ENCODE results near the gene MRNIP. TPM values are rescaled to one million over a fixed set of nuclear protein-coding genes. Genes with fewer than 3 reads are reported as not detected.
"Not testable (repeated sequence)": the region's sequence is repeated elsewhere in the genome, so short reads cannot be mapped to it uniquely, and the experiment has no call there.

Gene MRNIP
- total and polyA plus RNA-seq, 8 donors: 8.0 to 46.0 (median 27.1) TPM

GRCh38 chr5:179793468-179794139 lies 65.0 kb downstream of the MRNIP start, which contains the start of gene LTC4S:
TSS of gene LTC4S (plus strand) at chr5:179793986. CDS start at chr5:179794081, 95 bp downstream.
- H3K27ac ChIP-seq: peak within 1 kb of the TSS; percentile 34 to 91 (median 87)
- intact Hi-C loops (cut with DNase I; ENCODE audit: low total_unique reads): no loop called here
- peaks cover 38 to 62% (median 55%) of the 10 kb centered on the region in 4 donors for H3K4me1 ChIP-seq
- peak; percentile 71 to 81 for DNase-seq
- no peak for TF ChIP-seq POLR2A (IDR thresholded peaks at IDR 0.05)
- peak in 2 of 3 donors; percentile 6 to 63 for TF ChIP-seq POLR2AphosphoS5 (IDR thresholded peaks at IDR 0.05)
- H3K9me3 ChIP-seq: no peaks in the 10 kb centered on the region
- H3K4me3 ChIP-seq: peak within 1 kb of the TSS; percentile 3 to 75 (median 66)
- 6 to 29% (median 11%) methylated on average over 15 to 19 of the region's 19 CpGs for WGBS, 5 donors
- H3K36me3 ChIP-seq: peaks cover 16 to 21% (median 18%) of the 10 kb centered on the region in 4 donors
- H3K27me3 ChIP-seq: no peaks in the 10 kb centered on the region

DNA sequence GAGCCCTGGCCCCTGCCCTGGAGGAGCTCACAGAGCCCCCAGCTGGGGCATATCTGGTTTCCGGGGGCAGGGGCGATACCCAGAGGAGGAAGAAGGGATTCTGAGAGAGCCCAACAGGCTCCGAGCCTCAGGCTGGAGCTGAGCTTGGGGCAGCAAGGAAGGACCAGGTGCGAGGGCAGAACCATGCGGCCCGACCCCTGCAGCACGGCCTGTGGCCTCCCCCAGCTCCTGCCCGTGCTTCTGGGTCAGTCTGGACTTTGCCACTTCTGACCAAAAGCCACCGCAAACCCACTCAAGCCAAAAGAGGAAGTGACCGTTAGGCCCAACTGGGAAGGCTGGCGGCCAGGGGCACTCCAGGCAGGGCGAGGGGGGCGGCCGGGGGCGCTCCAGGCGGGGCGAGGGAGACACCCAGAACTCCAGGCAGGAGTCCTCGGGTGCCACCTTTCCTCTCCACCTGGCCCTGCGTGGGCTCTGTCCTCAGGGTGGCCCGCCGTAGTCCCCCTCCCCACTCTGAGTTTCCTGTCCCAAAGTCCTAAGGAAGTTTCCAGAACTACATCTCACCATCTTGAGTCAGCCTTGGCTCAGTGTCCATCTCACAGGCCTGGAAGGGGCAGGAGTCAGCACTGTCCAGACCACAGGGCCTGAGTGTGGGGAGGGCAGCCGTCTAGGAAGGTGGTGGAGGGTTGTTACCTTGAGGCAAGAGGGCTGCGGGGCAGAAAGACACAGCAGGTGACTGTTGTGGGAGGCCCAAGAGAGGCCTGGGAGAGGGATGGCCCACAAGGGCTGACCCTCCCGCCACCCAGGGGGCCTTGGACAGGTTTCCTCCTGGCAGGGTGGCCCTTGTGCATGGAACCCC lies 65.8 kb downstream of the MRNIP start:
- Histone ChIP-seq H3K4me1 (peaks cover 38 to 61% (median 53%) of the 10 kb centered on the region in 4 donors), H3K9me3 (no peaks in the 10 kb centered on the region), H3K36me3 (peaks cover 8 to 13% (median 10%) of the 10 kb centered on the region in 4 donors), H3K4me3 (peak overlapping the region in 1 of 4 donors; percentile 75), H3K27me3 (no peaks in the 10 kb centered on the region), H3K27ac (peak overlapping the region; percentile 34 to 91 (median 80))
- 72 to 82% (median 78%) methylated on average over 19 to 24 of the region's 24 CpGs for WGBS, 5 donors
- TF ChIP-seq EP300 (IDR thresholded peaks at IDR 0.05) (no peak), POLR2A (IDR thresholded peaks at IDR 0.05) (no peak), POLR2AphosphoS5 (IDR thresholded peaks at IDR 0.05) (no peak), CTCF (IDR thresholded peaks at IDR 0.05) (no peak)
- intact Hi-C loops (cut with DNase I; ENCODE audit: low total_unique reads): no loop called here
- DNase-seq: peak in 1 of 2 donors; percentile 17

DNA sequence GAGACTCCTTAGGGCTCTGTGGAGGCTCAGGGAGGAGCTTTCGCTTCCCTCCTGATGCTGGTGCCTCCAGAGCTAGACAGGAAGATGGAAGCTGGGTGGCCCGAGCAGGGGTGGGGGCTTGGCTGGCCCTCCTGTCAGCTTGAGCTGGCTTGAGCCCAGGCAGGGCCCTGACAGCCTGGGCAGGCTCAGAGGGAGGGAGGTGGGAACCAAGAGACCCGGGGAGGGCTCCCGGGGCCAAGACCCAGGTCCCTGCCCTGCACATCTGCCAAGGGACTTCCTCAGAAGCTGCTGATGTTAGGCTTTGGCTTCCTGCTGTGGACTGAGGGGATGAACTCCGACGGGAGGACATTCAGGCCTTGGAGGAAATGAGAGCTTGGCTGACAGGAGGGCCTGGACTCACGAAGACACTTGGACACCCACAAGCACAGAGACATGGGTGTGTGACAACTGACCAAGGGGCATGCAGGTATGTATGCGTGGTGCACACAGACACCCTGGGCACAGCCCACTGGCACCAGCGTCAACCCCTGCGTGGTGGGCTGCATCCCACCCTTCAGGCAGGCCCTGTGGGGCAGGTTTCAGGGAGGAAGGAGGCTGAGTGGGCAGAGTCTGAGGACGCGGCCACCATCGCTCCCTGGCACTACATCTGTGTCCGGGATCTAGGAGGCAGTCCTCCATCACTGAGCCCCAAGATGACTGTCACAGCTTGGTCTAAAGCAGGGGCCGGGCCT lies 66.6 kb downstream of the MRNIP start:
- no peak overlapping the region for H3K4me3 ChIP-seq
- no peaks in the 10 kb centered on the region for H3K27me3 ChIP-seq
- H3K4me1 ChIP-seq: peaks cover 38 to 54% (median 51%) of the 10 kb centered on the region in 4 donors
- DNase-seq: peak in 1 of 2 donors; percentile 35
- peak overlapping the region in 4 of 5 donors; percentile 70 to 91 (median 84) for H3K27ac ChIP-seq
- no peak for TF ChIP-seq POLR2AphosphoS5 (IDR thresholded peaks at IDR 0.05)
- no peak for TF ChIP-seq CTCF (IDR thresholded peaks at IDR 0.05)
- H3K9me3 ChIP-seq: no peaks in the 10 kb centered on the region
- intact Hi-C loops (cut with DNase I; ENCODE audit: low total_unique reads): no loop called here
- WGBS, 5 donors: 23 to 77% (median 73%) methylated on average over 5 to 15 of the region's 15 CpGs
- H3K36me3 ChIP-seq: peaks cover under 1 to 5% (median 2%) of the 10 kb centered on the region in 4 donors

- H3K9me3 ChIP-seq; H3K27ac ChIP-seq; DNase-seq; H3K36me3 ChIP-seq; H3K27me3 ChIP-seq; intact Hi-C loops (cut with DNase I; ENCODE audit: low total_unique reads); H3K4me3 ChIP-seq: not testable (repeated sequence)
- WGBS, 5 donors: 94 to 97% (median 96%) methylated on average over 9 of the region's 9 CpGs
- H3K4me1 ChIP-seq: peaks cover 14 to 29% (median 26%) of the 10 kb centered on the region in 4 donors
Measured at GRCh38 chr5:179789278-179789677, 69.3 kb downstream of the MRNIP start.
